Fibroblast of skin of abdomen (primary cell): ENCODE results near the gene PISD.

Experiments used
- DNase-seq: peaks from one replicate; pipeline ENCODE4 v3.0.0-alpha.2; 2013

PISD gene

DNA sequence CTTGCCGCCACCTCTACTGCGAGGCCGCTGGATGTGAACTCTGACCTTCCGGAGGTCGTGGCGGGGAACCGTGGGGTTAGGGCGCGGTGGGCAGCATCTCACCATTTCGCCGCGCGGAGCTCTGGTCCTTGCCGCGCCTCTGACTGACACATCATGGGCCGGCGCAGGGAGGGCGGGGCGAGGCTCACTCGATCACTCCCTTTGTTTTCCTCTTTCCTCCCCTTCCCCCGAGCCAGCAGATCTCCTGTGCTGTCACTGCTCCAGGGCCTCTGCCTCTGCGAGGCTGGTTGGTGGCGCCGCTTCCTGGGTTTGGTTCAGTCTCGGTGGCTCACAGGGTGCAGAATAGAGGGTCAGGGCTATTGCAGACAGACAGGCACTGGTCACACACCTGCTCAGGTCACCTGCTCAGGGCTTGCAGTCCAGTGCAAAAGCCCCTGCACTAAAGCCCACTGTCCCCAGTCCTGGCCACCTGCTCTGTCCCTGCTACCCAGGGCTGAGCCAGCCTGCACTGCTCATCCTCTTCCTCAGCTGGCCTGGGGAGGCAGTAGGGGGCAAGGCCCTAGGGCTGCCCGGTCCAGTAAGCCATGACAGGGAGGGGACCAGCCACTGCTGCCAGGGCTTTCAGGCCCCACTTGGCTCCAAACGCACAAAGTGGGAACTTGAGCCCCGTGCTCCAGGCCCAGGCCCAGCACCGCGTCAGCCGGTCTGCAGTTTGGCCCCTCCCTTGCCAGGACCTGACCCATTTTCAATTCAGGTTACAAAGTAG is 36.2 kb downstream of the PISD start:
- peak; percentile 42 for DNase-seq

DNA sequence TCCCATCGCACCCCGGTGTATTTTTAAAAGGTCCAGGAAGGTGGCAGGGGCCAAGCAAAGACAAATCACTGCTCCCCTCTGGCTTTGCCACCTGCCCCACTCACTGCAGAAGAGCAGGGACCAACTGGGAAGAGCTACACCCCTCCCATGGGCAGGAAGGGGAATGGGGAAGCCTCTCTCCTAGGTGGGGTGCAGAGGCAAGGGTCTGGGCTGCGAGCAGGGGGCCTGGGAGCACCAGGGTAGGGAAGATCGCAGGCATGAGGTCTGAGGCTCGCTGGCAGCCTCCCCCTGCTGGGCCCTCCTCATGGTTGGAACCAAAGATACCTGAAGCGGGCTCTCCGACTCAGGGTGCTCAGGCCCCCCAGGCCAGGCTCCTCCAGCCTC is 36.8 kb downstream of the PISD start:
- DNase-seq = no peak

DNA sequence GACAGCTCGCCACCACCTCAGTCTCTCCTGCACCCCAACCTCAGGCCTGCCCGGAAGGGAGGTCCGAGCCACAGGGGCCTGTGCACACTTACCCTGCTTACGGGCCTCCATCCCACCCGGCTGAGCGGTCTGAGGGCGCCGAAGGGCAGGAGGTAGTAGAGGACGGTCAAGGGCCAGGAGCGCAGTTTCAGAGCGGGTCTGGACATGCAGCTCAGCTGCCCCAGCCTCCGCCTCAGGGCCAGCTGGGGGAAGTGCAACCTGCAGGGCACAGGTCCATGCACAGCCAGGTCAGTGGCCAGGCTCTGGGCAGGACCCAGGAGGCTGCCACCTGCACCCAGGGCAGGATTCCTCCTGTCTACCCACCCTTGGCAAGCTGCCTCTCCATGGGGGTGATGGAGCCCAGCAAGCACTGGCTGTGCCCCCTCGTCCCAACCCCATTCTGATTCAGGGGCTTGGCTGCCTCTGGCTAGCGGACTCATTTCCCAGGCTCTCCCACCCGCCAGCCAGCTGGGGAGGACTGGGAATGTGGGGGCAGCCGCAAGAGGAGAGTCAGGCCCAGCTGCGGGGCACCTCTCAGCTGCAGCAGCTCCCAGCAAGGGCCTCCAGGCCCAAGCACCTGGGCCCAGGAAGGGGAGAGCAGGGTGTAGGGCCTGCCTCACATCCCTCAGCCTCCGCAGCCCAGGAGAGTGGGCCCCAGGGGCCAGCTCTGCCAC is 38.3 kb downstream of the PISD start:
- no peak for DNase-seq

DNA sequence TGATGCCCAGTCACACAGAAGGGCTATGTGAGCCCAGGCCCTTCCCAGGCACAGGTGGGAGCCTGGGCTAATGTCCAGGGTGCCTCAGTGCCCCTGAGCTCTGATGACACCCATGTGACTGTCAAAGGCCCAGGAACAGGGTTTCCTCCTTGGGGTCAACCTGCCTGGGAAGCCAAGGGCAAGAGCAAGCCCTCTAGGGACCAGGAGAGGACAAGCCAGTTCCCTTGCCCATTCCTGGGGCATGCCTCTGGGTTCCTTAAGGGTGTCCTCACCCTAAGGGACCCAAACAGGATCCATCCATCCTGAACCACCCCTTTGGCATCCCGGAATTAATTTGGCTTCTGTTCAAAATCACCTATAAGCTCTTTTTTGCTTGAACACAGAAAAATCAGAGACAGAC is 39.0 kb downstream of the PISD start:
- DNase-seq = no peak

DNA sequence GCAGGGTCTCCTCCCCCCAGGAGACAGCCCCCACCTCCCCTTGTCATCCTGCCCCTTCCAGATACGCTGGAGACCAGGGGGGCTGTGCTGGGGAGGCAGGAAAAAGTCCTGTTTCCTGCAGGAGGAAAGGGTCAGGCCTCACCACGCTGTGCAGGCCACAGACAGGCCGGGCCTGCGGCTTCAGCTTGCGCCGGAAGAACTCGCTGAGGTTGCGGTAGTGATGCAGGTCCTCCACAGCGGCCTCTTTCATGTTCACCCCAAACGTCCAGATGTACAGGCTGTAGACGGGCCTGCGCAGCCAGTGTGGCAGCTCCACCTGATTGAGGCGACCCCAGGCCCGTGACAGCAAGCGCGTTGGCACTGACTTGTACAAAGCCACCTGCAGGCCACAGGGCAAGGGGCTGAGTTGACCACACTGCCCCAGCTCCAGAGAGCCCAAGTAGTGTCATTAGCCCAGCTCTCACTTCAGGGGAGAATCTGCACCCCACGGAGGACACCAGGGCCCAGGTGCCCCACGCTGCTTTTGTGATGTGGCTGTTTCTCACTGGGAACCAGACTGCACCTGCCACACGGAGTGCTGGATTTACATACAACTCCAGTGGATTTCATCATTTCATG is 40.4 kb downstream of the PISD start:
- DNase-seq = no peak

DNA sequence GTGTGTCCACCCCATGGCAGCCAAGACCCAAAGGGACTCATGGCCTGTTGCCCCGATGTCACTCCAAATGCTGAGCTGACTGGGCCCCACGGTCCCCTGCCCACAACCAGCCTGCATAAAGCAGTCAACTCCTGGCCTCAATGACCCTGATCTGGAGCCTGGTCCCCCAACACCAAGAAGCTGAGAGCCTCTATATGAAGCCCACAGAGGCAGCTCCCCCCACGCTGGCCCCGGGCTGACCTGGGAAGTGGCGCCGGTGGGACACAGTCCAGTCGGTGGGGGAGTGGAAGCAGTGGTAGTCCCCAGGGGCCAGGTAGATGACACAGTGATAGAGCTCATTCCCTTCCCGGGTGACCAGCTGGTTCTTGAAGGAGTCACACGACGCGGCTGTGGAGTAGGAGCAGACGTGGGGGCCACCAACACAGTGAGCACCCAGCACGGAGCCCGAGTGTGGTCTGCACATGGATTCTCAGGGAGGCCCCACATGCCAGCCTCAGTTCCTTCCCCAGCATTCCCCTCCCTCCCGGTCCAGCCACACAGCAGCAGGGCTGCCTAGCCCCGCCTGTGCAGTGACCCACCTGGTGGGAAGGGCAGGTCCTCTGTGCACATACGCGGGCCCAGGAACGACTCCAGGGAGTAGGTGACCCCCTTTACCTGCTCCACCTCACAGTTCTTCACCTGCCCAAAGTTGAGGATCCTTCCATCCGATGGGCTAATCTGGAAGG is 41.1 kb downstream of the PISD start:
- no peak for DNase-seq

DNA sequence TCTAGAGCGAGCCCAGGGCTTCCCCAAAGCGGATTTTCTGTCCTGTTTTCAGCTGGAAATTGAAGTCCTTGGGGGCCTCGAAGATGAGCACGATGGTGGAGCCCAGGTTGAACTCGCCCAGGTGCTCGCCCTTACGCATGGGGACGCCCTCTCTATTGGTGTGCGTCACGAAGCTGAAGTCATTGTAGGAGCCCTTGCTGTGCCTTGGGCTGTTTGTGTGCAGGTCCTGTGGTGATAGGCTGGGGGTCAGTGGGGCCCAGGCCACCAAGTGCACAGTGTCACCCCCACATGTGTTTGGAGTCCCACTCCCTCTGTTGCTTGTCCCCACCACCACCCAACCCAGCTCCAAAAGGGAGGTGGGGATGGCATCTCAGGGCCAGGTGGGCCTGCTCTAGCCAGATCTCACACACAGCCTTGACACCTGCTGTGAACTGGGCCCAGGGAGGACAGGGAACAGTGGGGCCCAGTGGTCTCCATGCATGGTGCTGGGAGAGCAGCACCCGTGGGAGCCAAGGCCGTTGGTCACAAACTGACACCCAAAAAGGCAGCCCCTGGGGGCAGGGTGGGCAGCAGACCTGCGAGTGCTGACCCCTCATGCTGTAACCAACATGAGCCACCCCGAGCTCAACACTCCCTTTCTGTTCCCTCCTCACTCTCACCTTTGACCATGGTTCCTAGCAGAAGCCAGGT is 42.3 kb downstream of the PISD start:
- DNase-seq = no peak

DNA sequence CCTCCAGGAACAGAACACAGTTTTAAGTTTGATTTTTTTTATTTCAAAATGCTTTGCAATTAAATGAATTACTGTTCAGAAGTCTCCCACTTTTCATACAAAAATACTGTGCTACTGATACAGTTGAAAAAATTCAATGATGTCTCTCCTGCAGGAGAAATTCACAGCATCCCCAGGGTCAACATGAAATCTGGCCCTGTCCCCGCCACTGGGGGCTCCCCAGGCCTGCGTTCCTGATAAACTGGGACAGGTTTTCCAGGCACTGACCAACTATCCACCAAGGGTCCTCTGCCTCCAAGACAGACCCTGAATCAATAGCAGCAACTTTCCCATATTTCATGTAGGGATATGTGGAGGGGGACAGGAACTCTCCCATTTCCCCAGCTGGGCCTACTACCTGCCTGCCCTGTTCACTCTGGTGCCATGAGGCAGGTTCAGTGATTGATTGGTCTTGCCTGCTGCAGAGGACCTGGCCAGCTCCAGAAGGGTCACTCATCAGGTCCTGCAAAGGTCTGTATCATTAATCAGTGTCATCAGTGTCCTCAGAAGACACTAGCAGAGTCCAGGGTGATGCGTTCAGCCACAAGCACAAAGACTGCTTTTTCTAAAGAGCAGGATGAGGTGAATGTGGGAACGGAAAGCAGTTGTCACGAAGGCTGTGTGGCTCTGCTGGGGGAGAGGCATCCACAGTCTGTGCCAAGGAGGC is 43.4 kb downstream of the PISD start:
- DNase-seq = no peak

DNA sequence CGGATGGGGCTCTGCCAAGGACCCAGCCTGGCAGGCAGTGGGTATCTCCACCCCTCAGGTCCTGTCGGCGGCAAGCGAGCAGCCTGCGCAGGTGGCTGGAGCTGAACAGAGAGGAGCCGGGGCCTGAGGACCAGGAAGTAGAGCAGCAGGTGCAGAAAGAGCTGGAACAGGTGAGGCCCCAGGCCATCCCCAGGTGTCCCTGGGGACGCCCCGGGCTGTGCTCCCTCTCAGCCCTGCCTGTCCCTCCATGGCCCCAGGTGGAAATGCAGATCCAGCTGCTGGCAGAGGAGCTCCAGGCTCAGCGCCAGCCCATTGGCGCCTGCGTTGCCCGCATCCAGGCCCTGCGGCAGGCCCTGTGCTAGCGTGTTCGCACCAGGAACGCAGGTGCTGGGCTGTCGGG is 44.0 kb downstream of the PISD start:
- DNase-seq = no peak

DNA sequence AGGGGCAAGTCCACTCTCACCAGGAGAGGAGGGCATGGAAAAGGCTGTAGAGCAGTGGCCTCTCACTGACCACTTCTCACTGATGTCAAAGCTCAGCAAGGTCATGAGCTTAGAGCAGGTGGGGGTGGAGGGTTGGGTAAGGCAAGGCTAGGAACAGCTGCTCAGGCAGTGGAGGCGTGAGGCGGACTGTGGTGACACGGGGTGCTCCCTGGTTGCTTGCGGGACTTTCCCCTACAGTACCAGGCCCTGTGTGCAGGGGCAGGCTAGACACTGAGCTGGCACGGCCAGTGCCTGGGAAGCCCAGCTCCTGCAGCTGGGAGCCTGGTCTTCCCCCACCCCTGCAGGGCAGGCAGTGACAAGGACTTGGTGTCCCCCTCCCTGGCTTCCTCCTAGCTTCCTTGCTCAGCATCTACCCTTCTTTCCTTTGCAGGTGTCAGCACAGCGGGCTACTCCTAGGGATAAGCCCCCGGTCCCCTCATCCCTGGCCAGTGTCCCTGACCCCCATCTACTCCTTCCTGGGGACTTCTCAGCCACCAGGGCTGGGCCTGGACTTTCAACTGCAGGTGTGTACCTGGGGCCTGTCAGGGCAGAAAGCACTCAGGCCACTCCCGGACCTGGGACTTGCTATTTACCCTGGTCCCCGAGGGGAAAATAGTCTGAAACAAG is 45.6 kb downstream of the PISD start:
- no peak for DNase-seq

DNA sequence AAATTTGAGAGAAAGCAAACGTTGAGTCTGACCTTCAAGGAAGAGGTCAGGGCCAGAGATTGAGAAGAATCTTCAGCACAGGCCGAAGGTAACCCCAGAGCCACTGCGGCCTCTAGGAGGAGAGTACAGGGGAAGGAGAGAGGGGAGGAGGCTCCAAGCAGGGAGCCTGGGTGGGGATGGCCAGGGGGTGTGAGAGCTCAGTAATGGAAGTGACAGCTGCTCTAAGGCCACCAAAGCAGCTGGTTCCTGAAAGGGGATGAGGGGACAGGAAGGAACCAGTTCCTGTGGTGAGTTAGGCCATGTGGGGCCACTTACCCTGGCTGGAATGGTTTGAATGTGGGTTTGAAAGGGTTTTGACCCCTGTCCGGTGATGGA is 46.1 kb downstream of the PISD start:
- no peak for DNase-seq

DNA sequence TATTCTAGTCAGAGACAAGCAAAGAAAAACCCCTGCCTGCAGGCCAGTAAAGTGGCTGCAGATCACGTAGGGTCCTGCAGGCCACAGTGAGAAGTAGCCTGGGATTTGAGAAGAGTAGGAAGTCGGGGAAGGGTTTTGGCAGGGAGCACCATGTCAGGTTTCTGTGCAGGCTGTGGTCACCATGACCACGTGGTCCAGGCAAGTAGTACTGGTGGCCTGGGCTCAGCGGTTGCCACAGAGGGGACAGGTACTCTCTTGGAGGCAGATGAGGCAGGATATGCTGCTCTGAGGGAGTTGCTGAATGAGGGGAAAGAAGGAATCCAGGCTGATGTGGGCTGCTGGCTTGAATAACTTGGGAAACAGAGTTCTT is 46.5 kb downstream of the PISD start:
- no peak for DNase-seq

DNA sequence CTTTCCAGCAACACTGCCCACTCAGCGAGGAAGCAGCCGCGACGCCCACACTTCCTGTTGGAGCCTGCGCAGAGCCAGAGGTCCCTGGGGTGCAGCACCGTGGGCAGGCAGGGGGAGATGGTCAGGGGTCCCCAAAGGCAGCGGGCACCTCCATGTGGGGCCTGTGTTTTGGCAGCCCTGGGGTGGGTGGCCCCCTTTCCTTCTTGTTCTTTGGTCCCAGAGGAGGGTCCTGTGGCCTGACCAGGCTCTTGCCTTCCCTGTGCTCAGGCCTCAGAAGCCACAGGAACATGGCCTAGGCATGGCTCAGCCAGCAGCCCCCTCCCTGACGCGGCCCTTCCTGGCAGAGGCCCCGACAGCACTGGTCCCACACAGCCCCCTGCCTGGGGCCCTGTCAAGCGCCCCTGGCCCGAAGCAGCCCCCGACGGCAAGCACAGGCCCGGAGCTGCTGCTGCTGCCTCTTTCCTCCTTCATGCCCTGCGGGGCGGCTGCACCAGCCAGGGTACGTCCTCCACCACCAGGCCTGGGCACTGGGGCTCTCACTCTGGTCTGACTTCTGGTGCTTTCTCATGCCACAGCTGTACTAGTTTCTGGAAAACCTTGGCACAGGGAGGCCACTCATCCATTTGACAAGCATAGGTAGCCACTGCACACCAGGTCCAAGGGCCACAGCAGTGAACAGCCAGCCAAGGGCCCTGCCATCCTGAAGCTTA is 47.1 kb downstream of the PISD start:
- no peak for DNase-seq

DNA sequence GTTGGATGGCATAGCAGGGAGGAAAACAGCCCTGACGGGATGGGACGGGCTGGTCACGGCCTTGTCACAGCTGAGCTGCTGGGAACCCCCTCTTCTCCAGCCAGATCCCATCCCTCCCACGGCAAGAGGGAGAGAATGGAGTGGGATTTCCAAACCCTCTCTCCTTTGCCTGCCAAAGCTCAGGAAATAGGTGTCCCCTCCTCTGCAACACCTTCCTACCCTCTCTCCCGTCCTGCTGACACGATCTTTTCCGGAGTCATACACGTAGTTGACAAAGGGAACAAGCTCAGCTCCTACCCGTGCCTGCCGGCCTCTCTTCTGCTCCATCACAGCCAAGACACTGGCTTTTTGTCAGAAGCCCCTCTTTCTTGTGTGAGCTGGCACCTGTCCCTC is 48.1 kb downstream of the PISD start:
- no peak for DNase-seq

DNA sequence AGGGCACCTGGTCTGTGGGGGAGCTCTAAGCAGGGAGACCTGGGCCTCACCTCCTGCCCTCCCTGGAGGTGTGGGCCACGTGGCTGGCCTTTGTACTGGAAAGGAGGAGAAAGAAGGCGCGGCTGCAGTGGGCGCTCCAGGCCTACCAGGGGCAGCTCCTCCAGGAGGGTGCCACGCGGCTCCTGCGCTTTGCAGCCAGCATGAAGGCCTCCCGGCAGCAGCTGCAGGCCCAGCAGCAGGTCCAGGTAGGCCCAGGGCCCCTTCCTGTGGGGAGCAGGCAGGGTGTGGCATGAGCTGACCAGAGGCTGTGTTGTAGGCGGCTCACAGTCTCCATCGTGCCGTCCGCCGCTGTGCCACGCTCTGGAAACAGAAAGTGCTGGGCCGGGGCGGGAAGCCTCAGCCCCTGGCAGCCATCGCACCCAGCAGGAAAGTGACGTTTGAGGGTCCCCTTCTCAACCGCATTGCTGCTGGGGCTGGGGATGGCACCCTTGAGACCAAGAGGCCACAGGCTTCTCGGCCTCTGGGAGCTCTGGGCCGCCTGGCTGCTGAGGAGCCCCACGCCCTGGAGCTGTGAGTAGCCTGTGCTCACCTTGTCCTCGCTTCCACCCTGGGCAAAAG is 48.6 kb downstream of the PISD start:
- DNase-seq = no peak

DNA sequence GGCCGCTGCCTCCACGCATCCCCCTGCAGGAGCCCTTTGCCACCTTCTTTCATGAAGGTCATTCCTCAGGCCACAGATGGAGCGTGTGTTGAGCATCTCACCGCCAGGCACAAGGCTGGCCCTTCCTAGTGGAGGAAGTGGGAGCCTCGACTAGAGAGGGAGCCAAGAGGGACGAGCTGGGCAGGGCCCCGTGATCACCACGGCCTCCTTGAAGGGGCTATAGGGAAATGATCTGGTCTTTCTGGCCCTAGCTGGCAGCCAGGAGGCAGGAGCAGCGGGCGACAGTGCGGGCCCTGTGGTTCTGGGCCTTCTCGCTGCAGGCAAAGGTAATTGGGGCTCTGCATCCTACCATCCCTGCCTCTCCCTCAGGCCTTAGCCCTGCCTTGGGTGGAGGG is 49.1 kb downstream of the PISD start:
- no peak for DNase-seq

DNA sequence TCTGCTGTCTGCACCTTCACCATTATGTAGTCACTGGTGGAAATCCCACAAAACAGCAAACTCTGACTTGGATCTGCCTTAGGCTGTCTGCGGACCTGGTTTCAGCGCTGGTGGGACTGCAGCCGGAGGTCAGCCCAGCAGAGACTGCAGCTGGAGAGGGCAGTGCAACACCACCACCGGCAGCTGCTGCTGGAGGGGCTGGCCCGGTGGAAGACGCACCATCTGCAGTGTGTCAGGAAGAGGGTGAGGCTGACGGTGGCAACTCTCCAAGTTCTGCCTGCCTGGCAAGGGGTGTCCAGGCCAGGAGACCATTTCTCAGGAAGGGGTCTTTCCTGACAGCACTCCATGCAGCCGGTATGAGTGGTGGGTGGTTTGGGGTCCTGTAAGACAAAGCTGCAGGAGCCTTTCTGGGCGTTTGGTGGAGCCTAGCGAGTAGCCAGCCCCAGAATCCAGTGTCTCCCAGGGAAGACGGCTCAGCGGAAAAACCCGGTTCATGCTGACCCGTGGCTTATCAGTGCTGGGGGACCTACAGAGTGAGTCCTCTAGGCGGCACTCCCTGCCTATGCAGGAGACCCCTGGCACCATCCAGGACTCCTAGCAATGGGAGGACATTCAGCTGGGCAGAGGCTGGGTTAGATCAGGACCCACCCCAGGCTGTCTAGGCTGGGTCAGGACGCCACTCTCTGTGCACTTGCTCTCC is 50.8 kb downstream of the PISD start:
- DNase-seq = no peak

DNA sequence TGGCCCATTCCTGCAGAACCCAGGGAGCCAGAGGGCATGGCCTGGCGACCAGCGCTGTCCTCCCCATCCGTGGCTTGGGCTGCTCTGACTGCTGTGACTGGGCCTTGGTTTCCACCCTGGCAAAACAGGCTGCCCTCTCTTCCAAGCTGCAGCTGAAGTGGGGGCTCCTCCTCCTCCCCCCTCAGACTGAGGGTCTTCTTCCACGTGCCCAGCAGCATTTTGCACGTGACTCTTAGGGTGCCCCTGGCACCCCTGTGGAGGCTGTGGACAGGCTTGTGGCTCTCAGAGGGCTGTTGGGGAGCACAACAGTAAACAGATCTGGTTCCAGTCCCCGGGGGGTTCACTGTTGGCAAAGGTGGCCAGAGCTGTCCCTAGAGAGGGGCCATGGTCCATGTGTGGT is 51.4 kb downstream of the PISD start:
- no peak for DNase-seq

DNA sequence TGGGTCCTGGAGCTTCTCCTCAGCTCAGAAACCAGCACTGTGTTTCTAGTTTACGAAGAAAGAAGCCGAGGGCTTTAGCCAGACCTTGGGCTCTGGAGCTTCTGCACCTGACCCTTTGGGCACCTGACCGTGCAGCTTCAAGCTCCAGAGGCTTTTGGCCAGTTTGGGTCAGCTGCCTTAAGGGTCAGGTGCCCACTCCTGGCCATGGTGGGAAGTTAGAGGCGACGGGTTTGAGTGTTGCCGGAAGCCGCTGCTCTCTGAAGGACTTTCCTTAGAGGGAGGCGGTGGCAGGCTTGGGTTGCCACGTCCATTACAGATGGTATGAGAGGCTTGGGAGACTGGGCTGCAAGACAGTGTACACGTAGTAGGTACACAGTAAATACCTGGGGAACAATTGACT is 52.3 kb downstream of the PISD start:
- DNase-seq = no peak

DNA sequence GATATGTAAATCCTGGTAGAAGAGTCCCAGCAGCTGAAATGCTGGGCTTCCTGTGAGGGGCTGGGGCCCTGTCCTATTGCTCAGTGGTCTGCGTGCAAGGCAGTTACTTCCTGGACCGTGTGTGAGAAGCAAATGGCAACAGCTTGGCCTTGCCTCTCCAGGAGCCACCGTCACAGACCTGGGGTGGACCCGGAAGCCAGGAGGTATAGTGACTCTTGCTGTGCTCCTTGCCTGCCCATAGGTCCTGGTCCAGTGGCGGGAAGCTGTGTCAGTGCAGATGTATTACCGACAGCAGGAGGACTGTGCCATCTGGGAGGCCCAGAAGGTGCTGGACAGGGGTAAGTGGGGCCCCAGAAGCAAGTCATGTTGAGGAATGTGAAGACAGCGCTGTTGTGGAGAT is 54.3 kb downstream of the PISD start:
- DNase-seq = no peak
